Endothelial cell of umbilical vein (primary cell): Measurements from ENCODE around the gene CHRM4. TPM values are rescaled to one million over a fixed set of nuclear protein-coding genes. Genes with fewer than 3 reads are reported as not detected.

ENCODE experiments used
- BruUV-seq: library from RNA; stranded (reverse); fragments of 400-500 nt; replicated peaks from 2 replicates; lab custom pipeline; 2021; lab: Mats Ljungman, UMichigan
- CTCF ChIA-PET: fragments of 300-600, 350-600 bp; sonication (Branson Sonifier 250); formaldehyde crosslinking; loops from one replicate; lab custom pipeline; 2021; ENCODE audit warnings: antibody characterized with exemption, inconsistent platforms; lab: Charles Lee
- POLR2A ChIA-PET: fragments of 300-600, 350-600 bp; sonication (Branson Sonifier 250); formaldehyde crosslinking; loops from one replicate; lab custom pipeline; 2021; ENCODE audit warnings: antibody characterized with exemption, inconsistent platforms; lab: Charles Lee
- DNase-seq: peaks from one replicate; pipeline ENCODE4 v3.0.0-alpha.2; 2011; ENCODE audit warnings: low read depth, low spot score
- FAIRE-seq: peaks from 2 replicates; lab custom pipeline; 2011; peaks lifted over from hg19 to GRCh38; lab: Jason Lieb, UNC
- H2AFZ ChIP-seq: 2 replicates; pipeline ENCODE4 v1.6.0; 2012; ENCODE audit warnings: low read depth, low read length, control low read depth, inconsistent platforms
- H3K27ac ChIP-seq: 2 replicates; pipeline ENCODE4 v1.5.1; 2011; ENCODE audit warnings: low read depth, mild to moderate bottlenecking, control low read depth, low read length, moderate library complexity; ENCODE audit not compliant: insufficient read depth
- H3K27me3 ChIP-seq, 2 experiments: 2 replicates each; pipeline versions ENCODE4 v1.6.0 to v1.6.1; 2011; ENCODE audit warnings: low read length in 2 of 2, mixed read lengths in 1 of 2; ENCODE audit not compliant: control insufficient read depth in 2 of 2, insufficient read depth in 2 of 2
- H3K36me3 ChIP-seq, 2 experiments: 2 replicates in 1 of 2; 3 replicates in 1 of 2; pipeline ENCODE4 v1.5.1; 2011; ENCODE audit warnings: low read length in 2 of 2, mild to moderate bottlenecking in 1 of 2, moderate library complexity in 1 of 2; ENCODE audit not compliant: control insufficient read depth in 2 of 2, insufficient read depth in 2 of 2; ENCODE audit errors: extremely low read depth in 1 of 2
- H3K4me1 ChIP-seq: 3 replicates; pipeline ENCODE4 v1.5.1; 2011; ENCODE audit warnings: mild to moderate bottlenecking, low read length; ENCODE audit not compliant: control insufficient read depth, insufficient read depth; ENCODE audit errors: extremely low read depth
- H3K4me2 ChIP-seq: 2 replicates; pipeline ENCODE4 v1.6.1; 2011; ENCODE audit warnings: low read length, control low read depth, mixed read lengths; ENCODE audit not compliant: insufficient read depth
- H3K4me3 ChIP-seq, 3 experiments: fragments of 200-600 bp in 1 of 3; sonication (generic), shearing (Covaris generic) in 1 of 3; replicated peaks in 1 of 3; 2 replicates each; pipeline ENCODE4 v1.5.1; 2011 to 2016; ENCODE audit warnings: control low read depth in 3 of 3, low read length in 3 of 3, mild to moderate bottlenecking in 2 of 3, inconsistent platforms in 1 of 3, low read depth in 1 of 3, moderate library complexity in 1 of 3; ENCODE audit not compliant: insufficient read depth in 1 of 3
- H3K79me2 ChIP-seq: 2 replicates; pipeline ENCODE4 v1.6.0; 2012; ENCODE audit warnings: low read length, inconsistent platforms; ENCODE audit not compliant: control insufficient read depth, insufficient read depth
- H3K9ac ChIP-seq: replicated peaks from 2 replicates; pipeline ENCODE3; 2011; ENCODE audit warnings: low read length, control low read depth; ENCODE audit not compliant: insufficient read depth; ENCODE audit errors: extremely low read depth
- H3K9me1 ChIP-seq: replicated peaks from 3 replicates; pipeline ENCODE4 v1.6.0; 2011; ENCODE audit warnings: mild to moderate bottlenecking, low read length; ENCODE audit not compliant: control insufficient read depth, insufficient read depth; ENCODE audit errors: extremely low read depth
- H3K9me3 ChIP-seq: replicated peaks from 2 replicates; pipeline ENCODE4 v1.5.1; 2012; ENCODE audit warnings: low read length, inconsistent platforms; ENCODE audit not compliant: control insufficient read depth, insufficient read depth
- H4K20me1 ChIP-seq: replicated peaks from 2 replicates; pipeline ENCODE3; 2011; ENCODE audit warnings: mild to moderate bottlenecking, low read length; ENCODE audit not compliant: control insufficient read depth, insufficient read depth; ENCODE audit errors: extremely low read depth
- FOS ChIP-seq: IDR thresholded peaks from 2 replicates; pipeline ENCODE4 v1.6.1; 2011; ENCODE audit warnings: mild to moderate bottlenecking, low read length, moderate library complexity, borderline replicate concordance; ENCODE audit not compliant: insufficient read depth
- GATA2 ChIP-seq: IDR thresholded peaks from 2 replicates; pipeline ENCODE4 v1.7.0; 2011; ENCODE audit warnings: low read depth, mild to moderate bottlenecking, moderate library complexity, mixed read lengths, low read length; ENCODE audit not compliant: insufficient read length, insufficient read depth
- POLR2A ChIP-seq: IDR thresholded peaks from 2 replicates; pipeline ENCODE4 v1.6.1; 2012; ENCODE audit warnings: low read depth, mild to moderate bottlenecking, control low read depth, low read length
- dilution Hi-C: fragments of 300-500 bp; cut with MboI; formaldehyde crosslinking; loops from one replicate; pipeline ENCODE4 v1.15.0; 2019; ENCODE audit warnings: low sequenced_read_pairs; ENCODE audit not compliant: extremely low pct_ligation_motif_present
- intact Hi-C: fragments of 100-400 bp; cut with micrococcal nuclease; formaldehyde crosslinking; loops from one replicate; pipeline ENCODE4 v1.10.0; 2022
- polyA plus RNA-seq, 4 experiments: library from polyadenylated mRNA; depleted of rRNA in 3 of 4; stranded (reverse) in 3 of 4; unstranded in 1 of 4; fragments of >200 nt; gene quantifications; 2 replicates each; pipeline versions ENCODE4 v1.2.1 to v1.2.3, GENCODE V29; 2011 to 2012; ENCODE audit warnings: missing spikeins in 1 of 4
- total RNA-seq: library from RNA; stranded (reverse); gene quantifications from 2 replicates; pipeline ENCODE4 v1.2.3, GENCODE V29; 2021
- TF ChIP-seq, protein P1 (sequence below), 2 donors: IDR thresholded peaks; 1 replicate in 1 of 2; 2 replicates in 1 of 2; pipeline ENCODE4 v1.5.1; 2011; ENCODE audit warnings: low read length in 2 of 2, mild to moderate bottlenecking in 2 of 2, moderate library complexity in 2 of 2, control low read depth in 1 of 2, inconsistent platforms in 1 of 2, low read depth in 1 of 2; ENCODE audit not compliant: insufficient read depth in 1 of 2; ENCODE audit errors: extremely low read depth in 1 of 2

Gene CHRM4
- total and polyA plus RNA-seq, 2 donors (not counting 3 experiments of a cell fraction or from before 2014, with no cell fraction given), result 0.04 to 0.22 TPM

DNA sequence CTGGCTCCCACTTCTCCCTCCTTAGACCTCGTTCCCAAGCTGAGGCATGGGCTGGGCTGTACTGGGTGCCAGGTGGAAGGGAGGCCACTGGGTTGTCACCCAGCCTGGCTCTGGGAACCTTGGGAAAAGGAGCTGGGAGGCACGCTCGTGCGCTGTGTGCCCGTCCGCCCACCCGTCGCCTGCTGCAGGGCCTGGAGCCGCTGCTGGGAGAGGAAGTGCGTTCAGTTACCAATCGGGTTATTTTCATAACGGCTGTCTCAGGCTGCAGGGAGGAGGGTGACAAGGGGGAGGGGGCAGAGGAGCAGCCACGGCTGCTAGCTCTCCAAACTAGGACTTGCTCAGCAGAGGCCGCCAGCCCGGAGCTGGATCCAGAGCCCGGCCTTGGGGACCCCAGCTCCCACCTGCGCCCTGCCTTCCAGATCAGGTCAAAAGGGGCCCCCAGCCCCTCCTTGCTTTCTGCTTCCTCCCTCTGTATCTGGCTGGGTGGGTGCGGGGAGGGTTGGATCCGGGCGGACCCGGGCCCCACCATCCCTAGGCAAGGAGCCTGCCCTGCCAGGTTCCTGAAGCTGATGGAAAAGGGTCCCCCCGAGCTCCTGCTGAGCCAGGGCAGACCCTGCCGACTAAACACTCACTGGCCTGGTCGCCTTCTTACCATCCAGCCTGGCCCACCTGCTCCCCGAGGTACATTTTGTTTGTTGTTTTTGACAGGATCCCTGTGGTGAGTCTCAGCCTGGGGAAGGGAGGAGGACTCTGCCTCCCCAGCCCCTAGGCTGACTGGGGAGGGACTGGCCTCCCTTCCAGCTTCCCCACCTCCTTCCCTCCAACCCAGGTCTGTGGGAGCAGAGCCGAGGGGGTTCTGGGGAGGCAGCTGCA, 30.1 kb downstream of the CHRM4 start:
- Histone ChIP-seq H3K27me3 (no peaks in the 10 kb centered on the region), H3K79me2 (peaks cover 49% of the 10 kb centered on the region), H3K9me1 (no peaks in the 10 kb centered on the region), H3K4me1 (peaks cover 34% of the 10 kb centered on the region), H3K4me3 (no peak overlapping the region), H3K9me3 (no peaks in the 10 kb centered on the region), H3K36me3 (peaks cover 0 to under 1% of the 10 kb centered on the region in 2 experiments), H3K4me2 (peak overlapping the region; percentile 21), H3K9ac (peak overlapping the region; percentile 53), H3K27ac (peak overlapping the region; percentile 80), H4K20me1 (peaks cover 1% of the 10 kb centered on the region), H2AFZ (no peak overlapping the region)
- intact Hi-C loops, result no loop called here
- TF ChIP-seq FOS (no peak), GATA2 (no peak), POLR2A (no peak)
- TF ChIP-seq, protein P1, sequence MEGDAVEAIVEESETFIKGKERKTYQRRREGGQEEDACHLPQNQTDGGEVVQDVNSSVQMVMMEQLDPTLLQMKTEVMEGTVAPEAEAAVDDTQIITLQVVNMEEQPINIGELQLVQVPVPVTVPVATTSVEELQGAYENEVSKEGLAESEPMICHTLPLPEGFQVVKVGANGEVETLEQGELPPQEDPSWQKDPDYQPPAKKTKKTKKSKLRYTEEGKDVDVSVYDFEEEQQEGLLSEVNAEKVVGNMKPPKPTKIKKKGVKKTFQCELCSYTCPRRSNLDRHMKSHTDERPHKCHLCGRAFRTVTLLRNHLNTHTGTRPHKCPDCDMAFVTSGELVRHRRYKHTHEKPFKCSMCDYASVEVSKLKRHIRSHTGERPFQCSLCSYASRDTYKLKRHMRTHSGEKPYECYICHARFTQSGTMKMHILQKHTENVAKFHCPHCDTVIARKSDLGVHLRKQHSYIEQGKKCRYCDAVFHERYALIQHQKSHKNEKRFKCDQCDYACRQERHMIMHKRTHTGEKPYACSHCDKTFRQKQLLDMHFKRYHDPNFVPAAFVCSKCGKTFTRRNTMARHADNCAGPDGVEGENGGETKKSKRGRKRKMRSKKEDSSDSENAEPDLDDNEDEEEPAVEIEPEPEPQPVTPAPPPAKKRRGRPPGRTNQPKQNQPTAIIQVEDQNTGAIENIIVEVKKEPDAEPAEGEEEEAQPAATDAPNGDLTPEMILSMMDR (IDR thresholded peaks at IDR 0.05; ENCODE audit: extremely low read depth in 1 of 2, insufficient read depth in 1 of 2, low read depth in 1 of 2, low read length in 2 of 2), result no peak
- DNase-seq (peak; percentile 62), FAIRE-seq (peak; percentile 82)
- dilution Hi-C loops, result no loop called here
- ChIA-PET CTCF (interaction anchor here (1.1 to 11.6 kb wide), 5 partner anchors 9 to 46 kb away, joined by 3 to 200 read pairs (median 4); partner anchors contain the start of genes CHRM4 and DGKZ), POLR2A (interaction anchor here (0.7 kb wide), 1 partner anchor 124 kb away, joined by 3 read pairs; no protein-coding TSS in a partner anchor)
- BruUV-seq, result no TSS peak
